GM21717 (cell line): ENCODE measurements around the gene FOXJ3.

Source experiments
- ATAC-seq: cut with Tn5 transposase; IDR thresholded peaks from one replicate; pipeline ENCODE4 v1.9.1; 2021; ENCODE audit warnings: mild to moderate bottlenecking, moderate library complexity; ENCODE audit not compliant: unreplicated experiment

The FOXJ3 gene

DNA sequence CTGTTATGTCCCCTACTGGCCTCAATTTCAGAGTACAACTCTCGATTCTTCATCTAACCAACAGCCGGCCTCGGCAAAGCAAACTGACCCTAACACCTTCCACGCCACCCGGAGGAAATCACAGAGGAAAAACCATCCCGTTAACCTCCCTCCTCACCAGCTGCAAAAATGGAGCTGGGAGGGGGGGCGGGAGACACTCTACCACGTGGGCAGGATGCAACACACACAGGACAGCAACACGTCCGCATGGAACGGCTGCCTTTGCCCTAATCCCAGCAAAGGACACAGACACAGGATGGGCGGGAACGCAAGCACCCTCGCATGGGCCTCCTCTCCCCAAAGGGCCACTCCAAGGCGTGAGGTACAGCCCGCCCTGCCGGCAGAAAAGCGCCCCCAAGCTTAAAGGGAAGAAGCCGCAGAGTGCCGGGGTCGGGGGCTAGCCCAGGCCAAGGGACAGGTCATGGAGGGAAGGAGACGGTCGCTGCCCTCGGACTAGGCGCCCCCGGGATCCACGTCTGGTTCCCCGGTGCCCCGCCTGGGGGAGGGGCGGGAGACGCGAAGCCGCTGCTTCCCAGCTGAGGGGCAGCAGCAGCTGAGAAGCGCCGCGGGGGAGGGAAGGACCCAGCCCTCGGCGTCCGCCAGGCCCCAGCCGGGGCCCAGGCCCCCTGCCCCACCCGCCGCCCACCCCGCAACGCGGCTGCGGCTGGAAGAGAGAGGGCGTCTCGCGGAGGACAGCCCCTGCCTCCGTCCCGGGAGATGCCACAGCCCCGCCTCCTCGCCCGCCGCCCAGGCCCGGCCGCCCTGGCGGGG lies 590 bp downstream of the FOXJ3 start:
- ATAC-seq: peak; percentile 41

DNA sequence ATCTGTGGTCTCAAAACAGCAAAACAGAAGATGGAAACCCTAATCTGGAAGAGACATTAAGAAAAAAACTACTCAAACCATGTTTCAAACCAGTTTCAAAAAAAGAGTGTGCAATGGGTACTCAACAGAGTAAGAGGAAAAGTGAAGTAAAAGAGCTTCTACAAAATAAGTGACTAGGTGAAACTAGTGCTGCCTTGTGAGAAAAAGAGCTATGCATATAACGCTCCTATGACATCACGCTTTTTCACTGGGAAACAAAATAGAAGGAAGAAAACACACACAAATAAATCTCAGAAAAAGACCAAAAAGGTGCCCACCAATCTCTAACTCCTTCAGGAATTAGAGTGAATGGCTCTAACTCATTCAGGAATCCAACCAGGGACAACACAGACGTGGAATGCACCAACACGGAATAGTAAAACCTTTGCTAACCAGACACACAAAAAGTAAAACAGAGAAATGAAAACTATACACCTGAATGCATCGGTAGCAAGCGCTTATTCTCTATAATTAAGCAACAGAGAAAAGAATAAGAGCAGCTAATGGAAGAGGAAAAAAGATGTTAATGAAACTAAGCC lies 1.3 kb downstream of the FOXJ3 start:
- ATAC-seq: no peak

DNA sequence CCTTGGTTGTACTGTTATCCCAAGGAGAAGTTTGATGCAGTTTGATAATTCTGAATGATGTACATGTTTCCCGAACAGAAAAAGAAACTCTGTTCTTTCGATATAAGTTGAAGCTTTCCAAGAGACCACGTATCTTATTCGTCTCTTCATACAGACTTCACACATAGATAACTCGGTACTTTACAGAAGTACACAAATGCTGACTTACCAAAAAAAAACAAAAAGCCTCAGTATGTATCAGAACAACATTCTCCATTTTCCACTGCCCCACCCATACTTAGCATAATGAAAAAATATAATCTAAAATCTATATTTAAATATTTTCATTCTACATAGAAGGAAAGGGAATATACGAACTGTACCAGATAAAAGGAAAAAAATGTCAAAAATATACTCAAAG lies 2.2 kb downstream of the FOXJ3 start:
- no peak for ATAC-seq

DNA sequence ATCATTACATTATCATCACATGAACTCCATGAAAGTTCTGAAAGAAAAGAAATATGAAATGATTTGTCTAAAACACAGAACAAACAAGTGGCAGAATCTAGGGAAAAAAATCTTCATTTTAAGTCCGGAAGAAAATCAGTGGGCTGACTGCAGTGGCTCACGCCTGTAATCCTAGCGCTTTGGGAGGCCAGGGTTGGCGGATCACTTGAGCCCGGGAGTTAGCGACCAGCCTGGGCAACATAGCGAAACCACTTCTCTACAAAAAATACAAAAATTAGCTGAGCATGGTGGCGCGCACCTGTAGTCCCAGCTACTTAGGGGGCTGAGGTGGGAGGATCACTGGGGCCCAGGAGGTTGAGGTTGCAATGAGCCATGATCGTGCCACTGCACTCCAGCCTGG lies 4.8 kb downstream of the FOXJ3 start:
- no peak for ATAC-seq

DNA sequence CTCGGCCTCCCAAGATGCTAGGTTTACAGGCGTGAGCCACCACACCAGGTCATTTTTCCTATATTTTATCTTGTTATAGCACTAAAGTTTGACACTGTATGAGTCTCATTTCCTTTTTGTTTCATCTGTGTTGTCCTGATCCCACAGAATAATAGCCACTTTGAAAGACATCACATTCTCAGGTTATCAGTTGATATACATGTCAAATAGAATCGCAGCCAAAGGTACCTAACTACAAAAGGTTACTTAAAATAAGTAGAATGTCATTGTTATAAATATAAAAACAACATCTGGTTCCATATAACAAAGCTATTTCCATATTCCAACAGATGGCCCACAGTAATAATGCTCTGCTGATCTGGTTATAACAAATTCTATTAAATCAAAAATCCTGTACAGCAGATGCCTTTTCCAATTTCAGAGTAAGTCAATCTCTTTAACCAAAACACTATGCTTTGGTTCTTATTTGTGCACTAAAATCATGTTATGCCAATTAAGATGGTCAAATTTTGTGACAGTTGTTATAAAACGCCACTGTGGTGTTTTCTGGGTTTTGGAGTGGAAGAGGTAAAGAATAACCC lies 6.0 kb downstream of the FOXJ3 start:
- ATAC-seq: no peak

GRCh38 chr1:42328047-42328625 lies 6.9 kb downstream of the FOXJ3 start:
- ATAC-seq: no peak

DNA sequence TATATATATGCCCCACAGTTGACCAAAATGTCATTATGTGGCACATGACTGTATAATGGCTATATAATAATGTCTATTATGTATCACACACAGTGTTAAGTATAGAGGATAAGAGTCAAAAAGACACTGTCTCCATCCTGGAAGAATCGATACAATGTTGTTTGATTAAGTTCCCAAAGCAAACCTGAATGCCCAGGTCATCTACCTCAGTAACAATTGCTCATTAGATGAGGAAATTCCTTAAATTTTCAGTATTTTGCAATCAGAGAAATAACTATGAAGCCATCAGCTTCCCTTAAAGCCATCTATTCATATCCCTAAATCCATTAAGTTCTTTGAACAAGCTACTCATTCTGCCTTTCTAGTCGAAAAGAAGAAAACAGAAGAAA lies 10.0 kb downstream of the FOXJ3 start:
- no peak for ATAC-seq

DNA sequence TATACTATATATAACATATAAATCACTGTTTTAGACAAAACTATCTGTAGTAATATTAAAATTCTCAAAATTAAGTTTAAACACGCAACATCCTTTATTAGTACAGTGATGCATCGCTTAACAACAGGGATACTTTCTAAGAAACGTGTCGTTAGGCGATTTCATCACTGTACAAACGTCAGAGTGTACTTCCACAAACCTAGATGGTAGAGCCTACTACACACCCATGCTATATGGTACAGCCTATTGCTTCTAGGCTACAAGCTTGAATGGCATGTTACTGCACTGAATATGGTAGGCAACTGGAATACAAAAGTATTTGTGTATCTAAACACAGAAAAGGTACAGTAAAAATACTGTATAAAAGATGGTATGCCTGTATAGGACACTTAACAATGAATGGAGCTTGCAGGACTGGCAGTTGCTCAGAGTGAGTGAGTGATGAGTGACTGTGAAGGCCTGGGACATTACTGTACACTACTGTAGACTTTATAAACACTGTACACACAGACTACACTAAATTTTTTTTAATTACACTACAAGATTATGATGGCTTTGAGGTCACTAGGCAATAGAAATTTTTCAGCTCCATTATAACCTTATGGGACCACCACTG lies 10.5 kb downstream of the FOXJ3 start:
- ATAC-seq: no peak

GRCh38 chr1:42323551-42323950 lies 11.5 kb downstream of the FOXJ3 start:
- no peak for ATAC-seq

DNA sequence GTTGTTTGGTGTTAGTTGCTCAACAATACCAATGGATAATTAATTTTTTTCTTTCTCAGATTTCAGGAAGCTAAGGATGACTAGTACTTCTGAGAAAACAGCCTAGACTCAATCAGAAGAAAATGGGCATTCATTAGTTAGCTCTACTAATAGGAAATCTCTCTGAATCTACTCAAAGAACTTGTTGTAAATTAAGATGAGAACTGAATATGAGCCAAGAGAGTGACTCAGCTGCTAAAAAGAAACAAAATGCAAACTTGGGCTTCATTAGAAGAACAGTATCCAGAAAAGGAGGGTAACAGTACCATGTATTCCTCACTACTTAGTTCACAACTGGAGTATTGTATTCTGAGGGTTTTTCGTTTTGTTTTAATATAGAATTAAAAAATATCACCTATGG lies 12.5 kb downstream of the FOXJ3 start:
- ATAC-seq: no peak

GRCh38 chr1:42321731-42322130 lies 13.3 kb downstream of the FOXJ3 start:
- no peak for ATAC-seq

DNA sequence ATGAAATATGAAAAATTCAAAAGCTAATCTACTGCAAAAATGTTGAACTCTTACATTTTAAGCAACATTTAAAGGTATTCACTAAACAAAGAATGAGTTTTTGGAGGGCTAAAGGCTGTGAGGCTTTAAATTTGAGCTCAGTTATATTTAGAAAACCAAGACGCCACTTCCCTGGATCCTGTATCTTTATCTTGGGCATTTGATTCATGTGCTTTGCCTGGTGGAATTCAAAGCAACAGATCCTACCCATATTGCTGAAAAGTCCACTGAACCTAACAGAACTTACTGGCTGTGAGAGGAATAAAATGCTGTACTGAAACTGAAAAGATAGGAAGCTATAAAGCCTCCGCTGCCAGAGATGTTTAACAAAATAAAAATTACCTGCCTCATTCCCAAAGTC lies 14.3 kb downstream of the FOXJ3 start:
- no peak for ATAC-seq

DNA sequence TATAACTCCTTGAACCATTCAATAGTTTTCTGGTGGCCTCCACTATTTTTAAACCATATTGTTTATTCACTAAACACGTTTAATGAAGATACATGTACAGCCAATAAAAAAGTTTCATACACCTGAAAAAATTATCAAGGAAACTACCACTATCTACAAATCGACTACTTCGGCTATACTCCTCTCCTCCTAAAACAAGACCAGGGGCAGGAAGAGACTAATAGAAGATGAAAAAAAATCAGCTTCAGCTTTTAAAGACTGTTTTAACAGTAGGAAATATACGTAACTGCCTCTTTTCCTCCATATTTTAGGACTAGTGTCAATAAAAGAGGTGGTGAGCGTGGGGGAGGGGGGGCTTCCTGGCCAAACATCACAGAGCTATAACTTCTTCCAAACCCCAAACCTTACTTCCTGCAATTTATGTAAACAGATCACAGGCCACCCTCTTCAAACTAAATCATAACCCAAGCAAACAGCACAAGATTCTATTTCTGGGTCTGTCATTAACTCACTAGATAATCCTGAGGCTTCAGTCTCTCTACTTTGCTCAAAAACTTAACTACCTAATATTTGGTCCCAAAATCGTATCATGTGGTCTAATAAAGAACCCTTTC lies 15.1 kb downstream of the FOXJ3 start:
- ATAC-seq: no peak

- no peak for ATAC-seq
Observed at GRCh38 chr1:42319128-42319851, 15.7 kb downstream of the FOXJ3 start.

DNA sequence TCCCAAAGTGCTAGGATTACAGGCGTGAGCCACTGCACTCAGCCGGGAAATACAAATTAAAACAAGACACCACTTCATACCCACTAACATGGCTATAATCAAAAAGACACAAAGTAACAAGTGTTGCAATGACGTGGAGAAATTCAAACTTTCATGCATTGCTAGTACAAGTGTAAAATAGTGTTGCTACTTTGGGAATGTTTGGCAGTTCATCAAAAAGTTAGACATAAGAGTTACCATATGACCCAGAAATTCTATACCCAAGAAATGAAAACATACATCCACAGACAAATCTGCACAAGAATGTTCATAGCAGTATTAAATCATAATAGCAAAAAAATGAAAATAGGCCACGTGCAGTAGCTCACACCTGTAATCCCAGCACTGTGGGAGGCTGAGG lies 16.4 kb downstream of the FOXJ3 start:
- ATAC-seq: no peak

GRCh38 chr1:42317308-42317707 lies 17.7 kb downstream of the FOXJ3 start:
- ATAC-seq: no peak

GRCh38 chr1:42316292-42316691 lies 18.7 kb downstream of the FOXJ3 start:
- no peak for ATAC-seq

- no peak for ATAC-seq
Observed at GRCh38 chr1:42315500-42315899, 19.5 kb downstream of the FOXJ3 start.

GRCh38 chr1:42313970-42314369 lies 21.1 kb downstream of the FOXJ3 start:
- ATAC-seq: no peak

DNA sequence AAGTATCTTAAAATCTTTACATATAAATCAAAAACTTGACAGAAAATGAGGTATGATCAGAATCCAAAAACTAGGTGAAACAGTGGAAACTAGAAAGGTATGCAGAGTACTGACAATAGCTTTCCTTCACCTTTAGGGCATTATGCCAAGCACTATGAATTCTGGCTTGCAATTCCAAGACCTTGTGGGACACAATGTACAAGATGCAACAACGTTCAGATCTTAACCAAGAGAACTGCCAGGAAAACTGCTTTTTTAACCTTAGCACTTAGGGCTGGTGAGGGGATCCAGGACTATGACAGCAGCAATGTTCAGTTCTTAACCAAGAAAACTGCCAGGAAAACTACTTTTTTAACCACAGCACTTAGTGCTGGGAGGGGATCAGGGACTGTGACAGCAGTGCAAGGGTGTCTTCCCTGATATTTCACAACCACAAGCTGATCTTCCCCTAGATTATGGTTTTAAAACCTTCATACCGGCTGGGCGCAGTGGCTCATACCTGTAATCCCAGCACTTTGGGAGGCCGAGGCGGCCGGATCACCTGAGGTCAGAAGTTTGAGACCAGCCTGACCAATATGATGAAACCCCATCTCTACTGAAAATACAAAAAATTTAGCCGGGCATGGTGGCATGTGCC lies 22.3 kb downstream of the FOXJ3 start:
- no peak for ATAC-seq
